Left ventricle myocardium inferior (tissue), 1 donor: ENCODE measurements around the gene SERPINA3. TPM values are rescaled to one million over a fixed set of nuclear protein-coding genes. Genes with fewer than 3 reads are reported as not detected.

Experiments
- DNase-seq: peaks from one replicate; pipeline ENCODE4 v3.0.0-alpha.2; 2020
- H3K27ac ChIP-seq: fragments of 200-600 bp; replicated peaks from 2 replicates; pipeline ENCODE4 v1.8.0; 2021
- H3K27me3 ChIP-seq: fragments of 200-600 bp; 2 replicates; pipeline ENCODE4 v1.8.0; 2021; ENCODE audit warnings: low read depth
- H3K36me3 ChIP-seq: fragments of 200-600 bp; 2 replicates; pipeline ENCODE4 v1.8.0; 2021
- H3K4me1 ChIP-seq: fragments of 200-600 bp; 2 replicates; pipeline ENCODE4 v1.8.0; 2021
- H3K4me3 ChIP-seq: fragments of 200-600 bp; 2 replicates; pipeline ENCODE4 v1.8.0; 2021; ENCODE audit warnings: mild to moderate bottlenecking, moderate library complexity
- H3K9me3 ChIP-seq: fragments of 200-600 bp; replicated peaks from 2 replicates; pipeline ENCODE4 v1.8.0; 2021
- intact Hi-C: fragments of 100-400 bp; cut with micrococcal nuclease; formaldehyde crosslinking; loops from one replicate; pipeline ENCODE4 v1.11.0; 2022
- total RNA-seq: library from RNA; stranded (reverse); fragmentation: NEBNext Ultra II Directional; extraction: Animal tissue kit (Norgen Biotek cat#: 25700); gene quantifications from one replicate; pipeline ENCODE4 v1.2.1, GENCODE V29; 2021
- TF ChIP-seq, protein P1 (sequence below): fragments of 200-600 bp; IDR thresholded peaks from 2 replicates; pipeline ENCODE4 v1.8.0; 2021; ENCODE audit warnings: antibody characterized with exemption, mild to moderate bottlenecking, borderline replicate concordance
- donor health status: DM: no; HTN: yes; CAD: no; lungs with severe emphysema.

SERPINA3 gene
- total RNA-seq, 1 donor from 2014 or later, result 45.5 TPM

DNA sequence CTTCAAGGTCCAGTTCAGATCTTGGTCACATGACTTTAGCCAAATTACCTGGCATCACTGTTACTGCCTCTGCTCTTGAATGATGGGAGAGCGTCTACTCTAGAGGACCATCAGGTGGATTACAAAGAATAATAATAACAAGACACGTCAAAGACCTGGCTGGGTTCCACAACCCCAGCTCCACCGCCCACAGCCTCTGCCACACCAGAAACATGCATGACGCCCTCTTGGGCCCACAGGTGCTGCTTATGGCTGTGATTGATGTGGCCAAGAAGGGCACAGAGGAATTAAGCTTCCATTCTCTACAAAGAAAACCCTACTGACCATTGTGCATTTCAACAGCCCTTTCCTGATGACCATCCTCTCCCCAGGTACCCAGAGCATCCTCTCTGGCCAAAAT, 18.2 kb downstream of the SERPINA3 start:
- intact Hi-C loops, result no loop called here
- no peaks in the 10 kb centered on the region for H3K4me1 ChIP-seq
- H3K27me3 ChIP-seq, result peaks cover 64% of the 10 kb centered on the region
- no peaks in the 10 kb centered on the region for H3K9me3 ChIP-seq
- H3K36me3 ChIP-seq, result no peaks in the 10 kb centered on the region
- H3K27ac ChIP-seq, result no peak overlapping the region
- TF ChIP-seq, protein P1, sequence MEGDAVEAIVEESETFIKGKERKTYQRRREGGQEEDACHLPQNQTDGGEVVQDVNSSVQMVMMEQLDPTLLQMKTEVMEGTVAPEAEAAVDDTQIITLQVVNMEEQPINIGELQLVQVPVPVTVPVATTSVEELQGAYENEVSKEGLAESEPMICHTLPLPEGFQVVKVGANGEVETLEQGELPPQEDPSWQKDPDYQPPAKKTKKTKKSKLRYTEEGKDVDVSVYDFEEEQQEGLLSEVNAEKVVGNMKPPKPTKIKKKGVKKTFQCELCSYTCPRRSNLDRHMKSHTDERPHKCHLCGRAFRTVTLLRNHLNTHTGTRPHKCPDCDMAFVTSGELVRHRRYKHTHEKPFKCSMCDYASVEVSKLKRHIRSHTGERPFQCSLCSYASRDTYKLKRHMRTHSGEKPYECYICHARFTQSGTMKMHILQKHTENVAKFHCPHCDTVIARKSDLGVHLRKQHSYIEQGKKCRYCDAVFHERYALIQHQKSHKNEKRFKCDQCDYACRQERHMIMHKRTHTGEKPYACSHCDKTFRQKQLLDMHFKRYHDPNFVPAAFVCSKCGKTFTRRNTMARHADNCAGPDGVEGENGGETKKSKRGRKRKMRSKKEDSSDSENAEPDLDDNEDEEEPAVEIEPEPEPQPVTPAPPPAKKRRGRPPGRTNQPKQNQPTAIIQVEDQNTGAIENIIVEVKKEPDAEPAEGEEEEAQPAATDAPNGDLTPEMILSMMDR, result no peak
- H3K4me3 ChIP-seq, result no peak overlapping the region
- no peak for DNase-seq

DNA sequence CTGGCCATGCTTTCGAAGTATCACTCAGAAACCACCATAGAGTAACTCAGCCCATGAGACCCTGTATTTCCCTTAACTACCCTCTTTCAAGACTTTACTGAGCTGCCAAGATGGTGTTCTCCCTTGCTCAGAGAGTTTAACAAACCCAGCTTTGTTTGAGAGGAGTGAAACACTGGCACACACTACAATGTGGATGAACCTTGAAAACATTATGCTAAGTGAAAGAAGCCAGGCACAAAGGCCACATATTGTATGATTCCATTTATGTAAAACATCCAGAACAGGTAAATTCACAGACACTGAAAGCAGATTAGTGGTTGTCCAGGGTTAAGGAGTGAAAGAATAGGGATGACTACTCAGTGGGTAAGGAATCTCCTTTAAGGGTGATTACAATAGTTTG, 18.9 kb downstream of the SERPINA3 start:
- Histone ChIP-seq H3K27me3 (peaks cover 58% of the 10 kb centered on the region), H3K9me3 (no peaks in the 10 kb centered on the region), H3K4me3 (no peak overlapping the region), H3K27ac (no peak overlapping the region), H3K36me3 (no peaks in the 10 kb centered on the region), H3K4me1 (no peaks in the 10 kb centered on the region)
- intact Hi-C loops, result no loop called here
- DNase-seq, result no peak
- TF ChIP-seq, protein P1, result no peak

DNA sequence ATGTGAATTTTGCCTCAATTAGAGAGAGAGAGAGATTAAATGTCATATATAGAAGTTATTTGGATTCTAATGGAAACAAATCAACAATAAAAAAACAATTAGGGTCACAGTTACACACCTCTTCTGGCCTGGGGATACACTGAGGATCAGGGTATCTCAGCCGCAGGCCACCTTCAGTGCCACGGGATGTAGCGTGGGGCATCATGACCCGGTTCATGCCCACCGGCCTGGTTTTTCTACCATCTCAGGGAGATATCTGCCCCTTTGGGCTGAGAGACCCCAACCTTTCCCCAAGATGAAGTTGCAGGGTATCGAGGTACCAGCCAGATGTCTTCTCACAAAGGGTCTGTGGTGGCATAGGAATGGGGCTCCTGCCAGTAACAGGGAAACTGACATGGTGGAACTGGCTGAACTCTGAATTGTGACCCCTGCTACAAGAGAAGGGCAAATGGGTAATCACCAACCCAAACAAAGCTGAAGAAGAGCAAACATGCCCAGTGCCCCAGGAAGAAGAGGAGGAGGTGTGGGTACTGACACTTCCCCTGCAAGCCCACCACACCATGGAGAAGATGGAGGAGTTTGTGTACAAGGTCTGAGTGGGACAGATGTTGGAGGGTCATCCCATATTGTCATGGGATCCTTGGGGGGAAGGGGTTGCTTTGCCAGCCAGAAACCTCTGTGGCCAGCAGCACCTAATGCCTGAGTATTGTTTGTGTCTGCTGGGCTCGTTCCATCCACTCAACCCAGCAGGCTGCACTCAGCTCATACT, 19.5 kb downstream of the SERPINA3 start:
- H3K4me3 ChIP-seq, result no peak overlapping the region
- H3K9me3 ChIP-seq, result no peaks in the 10 kb centered on the region
- TF ChIP-seq, protein P1, result no peak
- H3K27me3 ChIP-seq, result peaks cover 58% of the 10 kb centered on the region
- intact Hi-C loops, result no loop called here
- DNase-seq, result no peak
- H3K27ac ChIP-seq, result no peak overlapping the region
- H3K36me3 ChIP-seq, result no peaks in the 10 kb centered on the region
- H3K4me1 ChIP-seq, result no peaks in the 10 kb centered on the region

DNA sequence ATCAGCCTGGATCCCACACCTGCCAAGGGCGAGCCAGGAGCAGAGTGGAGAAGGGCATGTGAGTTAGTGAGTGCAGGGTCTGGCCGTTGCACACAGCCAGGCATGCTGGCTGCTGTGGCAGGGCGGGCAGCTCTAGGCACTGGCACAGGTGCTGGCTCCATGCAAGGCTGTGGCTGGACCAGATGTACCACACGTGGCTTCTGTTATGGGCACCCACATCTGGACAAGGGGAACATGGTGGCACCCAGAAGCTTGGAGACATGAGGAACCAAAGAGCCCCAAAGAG, 20.1 kb downstream of the SERPINA3 start:
- H3K4me3 ChIP-seq, result no peak overlapping the region
- H3K36me3 ChIP-seq, result no peaks in the 10 kb centered on the region
- no peak for DNase-seq
- TF ChIP-seq, protein P1, result no peak
- intact Hi-C loops, result no loop called here
- H3K27me3 ChIP-seq, result peaks cover 56% of the 10 kb centered on the region
- no peak overlapping the region for H3K27ac ChIP-seq
- no peaks in the 10 kb centered on the region for H3K9me3 ChIP-seq
- H3K4me1 ChIP-seq, result no peaks in the 10 kb centered on the region

DNA sequence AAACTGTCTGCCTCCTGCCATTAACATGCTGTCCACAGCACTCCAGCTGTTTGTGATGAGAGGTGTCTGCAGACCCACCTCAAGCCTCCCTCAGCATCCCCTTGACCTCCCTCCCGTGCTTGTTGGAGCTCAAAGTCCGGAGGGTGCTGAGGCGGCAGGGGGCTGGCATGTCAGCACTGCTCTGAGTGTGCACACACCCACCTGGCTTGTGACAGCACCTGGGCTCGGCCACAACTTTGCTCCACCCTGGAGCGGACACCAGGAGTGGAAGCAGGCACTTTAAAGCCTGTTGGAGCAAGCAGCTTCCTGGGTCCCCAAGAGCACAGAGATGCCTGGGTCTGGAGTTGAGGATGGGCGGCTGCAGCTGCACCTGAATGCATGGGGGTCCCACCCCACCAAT, 20.9 kb downstream of the SERPINA3 start:
- Histone ChIP-seq H3K9me3 (no peaks in the 10 kb centered on the region), H3K27me3 (peaks cover 47% of the 10 kb centered on the region), H3K27ac (no peak overlapping the region), H3K4me3 (no peak overlapping the region), H3K4me1 (no peaks in the 10 kb centered on the region), H3K36me3 (no peaks in the 10 kb centered on the region)
- TF ChIP-seq, protein P1, result no peak
- intact Hi-C loops, result no loop called here
- no peak for DNase-seq
